Neutrophil (primary cell): ENCODE results near the gene ZNF441.

ENCODE experiments used
- H3K27ac ChIP-seq: fragments of 200-600 bp; sonication (generic); 2 replicates; pipeline ENCODE4 v1.5.1; 2016; ENCODE audit warnings: mild to moderate bottlenecking, moderate library complexity
- H3K27me3 ChIP-seq: fragments of 200-600 bp; sonication (generic); 2 replicates; pipeline ENCODE4 v1.6.0; 2016; ENCODE audit warnings: mild to moderate bottlenecking
- H3K36me3 ChIP-seq: fragments of 200-600 bp; sonication (generic); 2 replicates; pipeline ENCODE4 v1.5.1; 2017
- H3K4me1 ChIP-seq, 2 experiments: fragments of 200-600 bp in 1 of 2; sonication (generic) in 1 of 2; 1 replicate in 1 of 2; 2 replicates in 1 of 2; pipeline versions ENCODE4 v1.5.1 to v1.6.1; 2013 to 2016; ENCODE audit warnings: low read depth in 1 of 2, low read length in 1 of 2, mild to moderate bottlenecking in 1 of 2, moderate library complexity in 1 of 2; ENCODE audit not compliant: control insufficient read depth in 1 of 2, insufficient read depth in 1 of 2
- H3K4me3 ChIP-seq, 2 experiments: fragments of 200-600 bp in 1 of 2; sonication (generic) in 1 of 2; 1 replicate in 1 of 2; 2 replicates in 1 of 2; pipeline ENCODE4 v1.5.1; 2013 to 2016; ENCODE audit warnings: low read depth in 1 of 2, low read length in 1 of 2, mild to moderate bottlenecking in 1 of 2, moderate library complexity in 1 of 2
- H3K9me3 ChIP-seq: fragments of 200-600 bp; sonication (generic); 2 replicates; pipeline ENCODE4 v1.5.1; 2016
- TF ChIP-seq, protein P1 (sequence below): fragments of 200-600 bp; sonication (generic); IDR thresholded peaks from 2 replicates; pipeline ENCODE4 v1.5.1; 2016; ENCODE audit warnings: antibody characterized with exemption

ZNF441 gene

DNA sequence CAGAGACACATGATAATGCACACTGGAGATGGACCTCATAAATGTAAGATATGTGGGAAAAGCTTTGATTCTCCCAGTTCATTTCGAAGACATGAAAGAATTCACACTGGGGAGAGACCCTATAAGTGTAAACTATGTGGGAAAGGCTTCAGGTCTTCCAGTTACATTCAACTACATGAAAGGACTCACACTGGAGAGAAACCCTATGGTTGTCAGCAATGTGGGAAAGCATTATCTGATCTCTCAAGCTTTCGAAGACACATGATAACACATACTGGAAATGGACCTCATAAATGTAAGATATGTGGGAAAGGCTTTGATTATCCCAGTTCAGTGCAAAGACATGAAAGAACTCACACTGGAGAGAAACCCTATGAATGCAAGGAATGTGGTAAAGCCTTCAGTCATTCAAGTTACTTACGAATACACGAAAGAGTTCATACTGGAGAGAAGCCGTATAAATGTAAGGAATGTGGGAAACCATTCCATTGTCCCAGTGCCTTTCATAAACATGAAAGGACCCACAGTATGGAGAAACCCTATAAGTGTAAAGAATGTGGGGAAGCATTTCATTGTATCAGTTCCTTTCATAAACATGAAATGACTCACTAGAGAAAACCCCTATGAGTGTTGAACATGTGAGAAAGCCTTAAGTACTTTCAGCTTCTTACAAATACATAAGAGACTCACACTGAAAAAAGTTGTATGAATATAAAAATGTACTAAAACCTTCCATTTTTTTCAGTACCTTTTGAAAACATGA, 14.7 kb downstream of the ZNF441 start:
- TF ChIP-seq, protein P1, sequence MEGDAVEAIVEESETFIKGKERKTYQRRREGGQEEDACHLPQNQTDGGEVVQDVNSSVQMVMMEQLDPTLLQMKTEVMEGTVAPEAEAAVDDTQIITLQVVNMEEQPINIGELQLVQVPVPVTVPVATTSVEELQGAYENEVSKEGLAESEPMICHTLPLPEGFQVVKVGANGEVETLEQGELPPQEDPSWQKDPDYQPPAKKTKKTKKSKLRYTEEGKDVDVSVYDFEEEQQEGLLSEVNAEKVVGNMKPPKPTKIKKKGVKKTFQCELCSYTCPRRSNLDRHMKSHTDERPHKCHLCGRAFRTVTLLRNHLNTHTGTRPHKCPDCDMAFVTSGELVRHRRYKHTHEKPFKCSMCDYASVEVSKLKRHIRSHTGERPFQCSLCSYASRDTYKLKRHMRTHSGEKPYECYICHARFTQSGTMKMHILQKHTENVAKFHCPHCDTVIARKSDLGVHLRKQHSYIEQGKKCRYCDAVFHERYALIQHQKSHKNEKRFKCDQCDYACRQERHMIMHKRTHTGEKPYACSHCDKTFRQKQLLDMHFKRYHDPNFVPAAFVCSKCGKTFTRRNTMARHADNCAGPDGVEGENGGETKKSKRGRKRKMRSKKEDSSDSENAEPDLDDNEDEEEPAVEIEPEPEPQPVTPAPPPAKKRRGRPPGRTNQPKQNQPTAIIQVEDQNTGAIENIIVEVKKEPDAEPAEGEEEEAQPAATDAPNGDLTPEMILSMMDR, result no peak
- H3K4me3 ChIP-seq, result no peak overlapping the region
- H3K27ac ChIP-seq, result no peak overlapping the region
- H3K27me3 ChIP-seq, result no peaks in the 10 kb centered on the region
- no peaks in the 10 kb centered on the region for H3K4me1 ChIP-seq
- H3K36me3 ChIP-seq, result peaks cover 39% of the 10 kb centered on the region
- peaks cover 84% of the 10 kb centered on the region for H3K9me3 ChIP-seq

DNA sequence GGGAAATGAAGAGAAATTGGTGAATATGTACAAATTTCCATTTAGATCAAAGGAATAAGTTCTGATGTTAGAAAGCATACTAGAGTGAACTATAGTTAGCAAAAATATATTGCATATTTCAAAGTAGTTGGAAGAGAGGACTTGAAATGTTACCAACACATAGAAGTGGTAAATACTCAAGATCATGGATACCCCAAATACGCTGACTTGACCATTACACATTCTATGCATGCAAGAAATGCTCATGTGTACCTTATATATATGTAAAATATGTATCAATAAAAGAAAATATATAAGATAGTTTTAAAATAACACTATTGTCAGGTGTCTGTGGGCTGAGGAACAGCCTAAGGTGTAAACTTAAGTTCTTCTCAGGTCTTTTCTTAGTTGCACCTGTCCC, 17.0 kb downstream of the ZNF441 start:
- peaks cover 24% of the 10 kb centered on the region for H3K36me3 ChIP-seq
- no peaks in the 10 kb centered on the region for H3K27me3 ChIP-seq
- no peak overlapping the region for H3K4me3 ChIP-seq
- H3K27ac ChIP-seq, result no peak overlapping the region
- no peaks in the 10 kb centered on the region for H3K4me1 ChIP-seq
- TF ChIP-seq, protein P1, result no peak
- peaks cover 71% of the 10 kb centered on the region for H3K9me3 ChIP-seq

DNA sequence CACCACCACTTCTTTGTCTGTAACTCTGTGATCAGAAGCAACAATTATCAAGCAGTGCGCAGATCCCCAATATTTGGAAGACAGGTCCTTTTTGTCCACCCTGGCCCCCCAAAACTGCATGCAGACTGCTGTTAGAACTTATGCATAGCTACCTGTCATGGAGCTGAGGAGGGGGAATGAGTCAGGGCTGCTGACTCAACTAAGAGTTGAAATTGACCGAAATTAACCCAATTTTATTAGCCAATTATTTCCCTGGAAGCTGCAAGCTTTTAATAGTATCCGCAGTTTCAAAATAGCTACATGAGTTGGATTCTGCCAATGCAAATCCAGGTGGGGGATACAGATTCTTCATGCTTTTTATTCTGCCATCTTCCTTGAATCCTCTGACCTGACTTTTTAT, 17.6 kb downstream of the ZNF441 start:
- Histone ChIP-seq H3K9me3 (peaks cover 67% of the 10 kb centered on the region), H3K4me3 (no peak overlapping the region), H3K27me3 (no peaks in the 10 kb centered on the region), H3K4me1 (no peaks in the 10 kb centered on the region), H3K36me3 (peaks cover 20% of the 10 kb centered on the region), H3K27ac (no peak overlapping the region)
- TF ChIP-seq, protein P1, result no peak

DNA sequence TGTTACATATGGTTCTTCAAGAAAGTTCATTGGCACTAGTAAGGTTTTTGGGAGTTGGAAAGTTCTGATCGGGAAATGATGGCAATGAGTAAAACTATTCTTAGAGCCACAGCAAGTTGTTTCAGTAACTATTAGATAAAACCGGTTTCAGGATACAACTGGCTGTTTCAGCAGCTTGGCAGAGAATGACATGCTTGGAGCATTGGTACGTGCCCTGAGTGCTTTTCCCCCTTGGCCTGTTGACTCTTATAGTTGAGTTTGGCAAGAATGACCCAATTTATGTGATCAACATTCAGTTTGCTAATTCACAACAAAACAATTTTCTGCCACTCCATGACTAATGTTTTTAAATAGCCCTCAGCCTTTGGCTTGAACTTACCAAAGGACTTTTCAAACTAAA, 20.7 kb downstream of the ZNF441 start:
- H3K27me3 ChIP-seq, result no peaks in the 10 kb centered on the region
- H3K27ac ChIP-seq, result no peak overlapping the region
- H3K36me3 ChIP-seq, result no peaks in the 10 kb centered on the region
- TF ChIP-seq, protein P1, result no peak
- H3K9me3 ChIP-seq, result peaks cover 37% of the 10 kb centered on the region
- H3K4me3 ChIP-seq, result no peak overlapping the region
- no peaks in the 10 kb centered on the region for H3K4me1 ChIP-seq

DNA sequence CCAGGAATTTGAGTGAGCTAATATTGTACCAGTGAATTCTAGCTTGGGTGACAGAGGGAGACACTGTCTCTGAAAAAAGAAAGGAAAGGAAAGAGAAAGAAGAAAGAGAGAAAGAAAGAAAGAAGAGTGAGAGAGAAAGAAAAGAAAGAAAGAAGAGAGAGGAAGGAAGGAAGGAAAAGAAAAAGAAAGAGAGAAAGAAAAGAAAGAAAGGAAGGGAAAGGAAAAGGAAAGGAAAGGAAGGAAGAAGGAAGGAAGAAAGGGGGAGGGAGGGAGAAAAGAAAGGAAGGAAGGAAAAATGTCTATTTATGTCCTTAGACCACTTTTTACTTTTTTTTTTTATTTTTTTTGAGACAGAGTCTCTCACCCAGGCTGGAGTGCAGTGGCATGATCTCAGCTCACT, 26.1 kb downstream of the ZNF441 start:
- H3K4me1 ChIP-seq, result peaks cover 6 to 9% of the 10 kb centered on the region in 2 experiments
- no peaks in the 10 kb centered on the region for H3K36me3 ChIP-seq
- no peaks in the 10 kb centered on the region for H3K27me3 ChIP-seq
- H3K4me3 ChIP-seq, result no peak overlapping the region
- H3K27ac ChIP-seq, result no peak overlapping the region
- TF ChIP-seq, protein P1, result no peak
- H3K9me3 ChIP-seq, result no peaks in the 10 kb centered on the region
